OCI-LY3 (cell line): ENCODE measurements around the gene USP47.

Source experiments
- EZH2phosphoT487 ChIP-seq: fragments of 200-600 bp; shearing (Covaris generic); IDR thresholded peaks from 2 replicates; pipeline ENCODE4 v1.6.1; 2018; ENCODE audit warnings: antibody characterized with exemption, mixed run types, low read depth
- TF ChIP-seq, protein P1 (sequence below): fragments of 200-600, 300-600 bp; sonication (generic); IDR thresholded peaks from 2 replicates; pipeline ENCODE4 v1.5.1; 2014; ENCODE audit warnings: antibody characterized with exemption, low read length, low read depth

DNA sequence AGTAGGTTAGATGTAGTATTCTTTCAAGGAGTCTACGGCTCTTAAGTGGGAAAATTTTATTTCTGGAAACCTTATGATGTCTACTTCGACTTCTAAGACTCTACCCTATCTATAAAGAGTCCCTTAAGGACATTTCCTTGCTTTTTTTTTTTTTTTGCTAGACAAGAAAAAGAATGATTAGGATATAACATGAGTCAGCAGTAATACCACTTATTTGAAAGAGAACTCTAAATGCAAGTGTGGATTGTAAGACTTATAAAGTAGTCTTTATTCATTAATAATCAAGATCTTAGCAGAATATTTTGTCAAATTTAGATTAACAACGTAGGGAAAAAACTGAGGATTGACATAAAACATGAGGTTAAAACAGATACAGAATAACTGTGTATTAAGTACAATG is 95.7 kb downstream of the USP47 start:
- TF ChIP-seq, protein P1, sequence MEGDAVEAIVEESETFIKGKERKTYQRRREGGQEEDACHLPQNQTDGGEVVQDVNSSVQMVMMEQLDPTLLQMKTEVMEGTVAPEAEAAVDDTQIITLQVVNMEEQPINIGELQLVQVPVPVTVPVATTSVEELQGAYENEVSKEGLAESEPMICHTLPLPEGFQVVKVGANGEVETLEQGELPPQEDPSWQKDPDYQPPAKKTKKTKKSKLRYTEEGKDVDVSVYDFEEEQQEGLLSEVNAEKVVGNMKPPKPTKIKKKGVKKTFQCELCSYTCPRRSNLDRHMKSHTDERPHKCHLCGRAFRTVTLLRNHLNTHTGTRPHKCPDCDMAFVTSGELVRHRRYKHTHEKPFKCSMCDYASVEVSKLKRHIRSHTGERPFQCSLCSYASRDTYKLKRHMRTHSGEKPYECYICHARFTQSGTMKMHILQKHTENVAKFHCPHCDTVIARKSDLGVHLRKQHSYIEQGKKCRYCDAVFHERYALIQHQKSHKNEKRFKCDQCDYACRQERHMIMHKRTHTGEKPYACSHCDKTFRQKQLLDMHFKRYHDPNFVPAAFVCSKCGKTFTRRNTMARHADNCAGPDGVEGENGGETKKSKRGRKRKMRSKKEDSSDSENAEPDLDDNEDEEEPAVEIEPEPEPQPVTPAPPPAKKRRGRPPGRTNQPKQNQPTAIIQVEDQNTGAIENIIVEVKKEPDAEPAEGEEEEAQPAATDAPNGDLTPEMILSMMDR = no peak
- no peak for TF ChIP-seq EZH2phosphoT487
